Lung (tissue), 12 donors: ENCODE results near the gene JDP2. TPM values are rescaled to one million over a fixed set of nuclear protein-coding genes. Genes with fewer than 3 reads are reported as not detected.

ENCODE experiments used
- ATAC-seq: fragments of 200-7000 bp; cut with Tn5 transposase; one replicate; pipeline ENCODE4 v1.9.1; 2020; ENCODE audit warnings: moderate number of reproducible peaks; ENCODE audit not compliant: insufficient read depth, low FRiP score
- DNase-seq, 3 donors: peaks; one replicate each; pipeline ENCODE4 v3.0.0-alpha.2; 2013 to 2017
- H3K27ac ChIP-seq, 2 donors: one replicate each; pipeline ENCODE4 v1.5.1; 2013; ENCODE audit warnings: mild to moderate bottlenecking in 2 of 2, moderate library complexity in 2 of 2, control low read depth in 1 of 2, inconsistent platforms in 1 of 2, low read depth in 1 of 2, low read length in 1 of 2
- H3K27me3 ChIP-seq, 3 donors: one replicate each; pipeline ENCODE4 v1.5.1; 2013; ENCODE audit warnings: low read length in 2 of 3; ENCODE audit not compliant: control insufficient read depth in 3 of 3, insufficient read depth in 3 of 3
- H3K36me3 ChIP-seq, 4 donors: one replicate each; pipeline ENCODE4 v1.5.1; 2013; ENCODE audit warnings: low read length in 4 of 4, mild to moderate bottlenecking in 1 of 4, moderate library complexity in 1 of 4; ENCODE audit not compliant: control insufficient read depth in 4 of 4, insufficient read depth in 4 of 4
- H3K4me1 ChIP-seq, 5 donors: one replicate each; pipeline ENCODE4 v1.5.1; 2013; ENCODE audit warnings: low read length in 5 of 5, mild to moderate bottlenecking in 2 of 5, moderate library complexity in 1 of 5; ENCODE audit not compliant: control insufficient read depth in 5 of 5, insufficient read depth in 5 of 5
- H3K4me3 ChIP-seq: one replicate; pipeline ENCODE4 v1.5.1; 2013; ENCODE audit warnings: mild to moderate bottlenecking, control low read depth, moderate library complexity
- H3K9ac ChIP-seq, 2 donors: one replicate each; pipeline ENCODE4 v1.5.1; 2013; ENCODE audit warnings: low read length in 2 of 2, control low read depth in 1 of 2; ENCODE audit not compliant: insufficient read depth in 1 of 2
- H3K9me3 ChIP-seq, 4 donors: one replicate each; pipeline ENCODE4 v1.5.1; 2013; ENCODE audit warnings: low read length in 3 of 4, mild to moderate bottlenecking in 1 of 4, moderate library complexity in 1 of 4; ENCODE audit not compliant: control insufficient read depth in 4 of 4, insufficient read depth in 3 of 4
- WGBS, 2 donors: extraction: QIAGEN DNeasy Blood & Tissue Kit; methylation state at CpG; one replicate each; pipeline ENCODE4 v1.1.7; 2013; 5-methylcytosine and 5-hydroxymethylcytosine counted together
- polyA plus RNA-seq, 2 donors: library from polyadenylated mRNA; stranded (reverse); fragments of 200-250 nt; gene quantifications; one replicate each; pipeline ENCODE4 v1.2.1, GENCODE V29; 2013
- total RNA-seq, 2 donors: library from RNA; depleted of rRNA in 1 of 2; stranded (reverse); fragments of >200 nt in 1 of 2; gene quantifications; one replicate each; pipeline ENCODE4 v1.2.1, GENCODE V29; 2014 to 2021
- TF ChIP-seq, protein P1 (sequence below): IDR thresholded peaks from 2 replicates; pipeline ENCODE4 v1.5.1; 2012; ENCODE audit warnings: mild to moderate bottlenecking; ENCODE audit errors: control extremely low read depth, extremely low read depth
- donor health status: control.
- donor health status: control.
- donor health status: Bipolar disorder and iron deficiency.
- donor health status: healthy.
- donor health status: DM: yes; HTN: yes; CAD: no.

The JDP2 gene
- total and polyA plus RNA-seq, 4 donors, result 34.8 to 88.9 (median 57.7) TPM

DNA sequence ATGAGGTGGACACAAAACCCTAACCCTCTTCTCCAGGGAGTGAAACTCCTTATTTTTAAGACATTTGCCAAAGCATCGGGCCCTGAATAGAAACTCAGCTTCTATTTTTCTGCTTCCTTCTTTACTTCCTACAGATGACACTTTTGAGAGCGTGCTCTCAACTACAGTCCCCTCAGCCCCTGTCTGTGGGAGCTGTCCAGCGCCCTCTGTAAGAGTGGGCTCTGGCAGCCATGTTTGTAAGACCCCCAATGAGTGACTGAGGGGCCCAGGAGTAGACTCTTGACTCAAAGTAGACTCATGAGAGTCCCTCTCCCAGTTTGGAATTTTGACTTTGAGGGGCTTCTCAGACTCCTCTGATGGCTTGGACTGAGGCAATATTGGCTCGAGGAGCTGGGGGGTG, 68.9 kb downstream of the JDP2 start:
- H3K9me3 ChIP-seq, result peaks cover 0 to 1% (median 0%) of the 10 kb centered on the region in 4 donors
- 68 to 82% methylated on average over 4 of the region's 4 CpGs for WGBS, 2 donors
- H3K27me3 ChIP-seq, result no peaks in the 10 kb centered on the region
- no peak overlapping the region for H3K4me3 ChIP-seq
- H3K4me1 ChIP-seq, result no peaks in the 10 kb centered on the region
- ATAC-seq (no peak), DNase-seq (no peak)
- no peak overlapping the region for H3K27ac ChIP-seq
- TF ChIP-seq, protein P1, sequence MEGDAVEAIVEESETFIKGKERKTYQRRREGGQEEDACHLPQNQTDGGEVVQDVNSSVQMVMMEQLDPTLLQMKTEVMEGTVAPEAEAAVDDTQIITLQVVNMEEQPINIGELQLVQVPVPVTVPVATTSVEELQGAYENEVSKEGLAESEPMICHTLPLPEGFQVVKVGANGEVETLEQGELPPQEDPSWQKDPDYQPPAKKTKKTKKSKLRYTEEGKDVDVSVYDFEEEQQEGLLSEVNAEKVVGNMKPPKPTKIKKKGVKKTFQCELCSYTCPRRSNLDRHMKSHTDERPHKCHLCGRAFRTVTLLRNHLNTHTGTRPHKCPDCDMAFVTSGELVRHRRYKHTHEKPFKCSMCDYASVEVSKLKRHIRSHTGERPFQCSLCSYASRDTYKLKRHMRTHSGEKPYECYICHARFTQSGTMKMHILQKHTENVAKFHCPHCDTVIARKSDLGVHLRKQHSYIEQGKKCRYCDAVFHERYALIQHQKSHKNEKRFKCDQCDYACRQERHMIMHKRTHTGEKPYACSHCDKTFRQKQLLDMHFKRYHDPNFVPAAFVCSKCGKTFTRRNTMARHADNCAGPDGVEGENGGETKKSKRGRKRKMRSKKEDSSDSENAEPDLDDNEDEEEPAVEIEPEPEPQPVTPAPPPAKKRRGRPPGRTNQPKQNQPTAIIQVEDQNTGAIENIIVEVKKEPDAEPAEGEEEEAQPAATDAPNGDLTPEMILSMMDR, result no peak
- no peak overlapping the region for H3K9ac ChIP-seq
- no peaks in the 10 kb centered on the region for H3K36me3 ChIP-seq

DNA sequence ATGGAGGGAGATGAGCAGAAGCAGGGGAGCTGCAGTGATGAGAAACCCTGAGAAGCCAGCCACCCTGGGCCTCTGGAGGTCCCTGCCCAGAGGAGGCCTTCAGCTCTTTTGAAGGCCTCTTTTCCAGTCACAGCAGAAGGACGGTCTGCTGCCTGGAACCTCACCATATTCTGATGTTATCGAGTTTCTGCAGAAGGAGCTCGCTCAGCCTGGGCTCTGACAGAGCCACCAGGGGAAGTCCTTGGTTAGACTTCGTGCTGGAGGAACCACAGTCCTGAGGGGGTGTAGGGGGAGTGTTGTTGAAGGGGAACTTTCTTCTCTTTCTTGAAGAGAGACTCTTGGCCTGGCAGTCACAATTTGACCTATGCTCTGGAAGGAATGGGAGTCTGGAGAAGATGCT, 69.4 kb downstream of the JDP2 start:
- no peaks in the 10 kb centered on the region for H3K36me3 ChIP-seq
- DNase-seq (no peak), ATAC-seq (no peak)
- 34 to 67% methylated on average over 4 of the region's 4 CpGs for WGBS, 2 donors
- no peak overlapping the region for H3K4me3 ChIP-seq
- H3K27me3 ChIP-seq, result no peaks in the 10 kb centered on the region
- peaks cover 0 to 1% (median 0%) of the 10 kb centered on the region in 4 donors for H3K9me3 ChIP-seq
- H3K9ac ChIP-seq, result no peak overlapping the region
- TF ChIP-seq, protein P1, result no peak
- H3K4me1 ChIP-seq, result no peaks in the 10 kb centered on the region
- no peak overlapping the region for H3K27ac ChIP-seq

DNA sequence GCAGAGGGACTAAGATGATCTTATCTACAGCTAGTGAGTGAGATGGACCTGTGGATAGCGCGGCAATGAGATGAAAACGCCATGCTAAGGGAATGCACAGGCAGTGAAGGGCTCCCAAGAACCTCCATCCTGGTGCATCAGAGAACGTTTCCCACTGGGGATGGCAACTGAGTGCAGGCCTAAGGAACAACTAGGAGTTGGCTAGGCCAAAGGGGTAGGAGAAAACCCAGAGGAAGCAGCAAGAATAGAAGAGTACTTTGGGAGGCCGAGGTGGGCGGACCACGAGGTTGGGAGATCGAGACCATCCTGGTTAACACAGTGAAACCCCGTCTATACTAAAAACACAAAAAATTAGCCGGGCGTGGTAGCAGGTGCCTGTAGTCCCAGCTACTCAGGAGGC, 69.9 kb downstream of the JDP2 start:
- ATAC-seq, result no peak
- 92 to 95% methylated on average over 11 of the region's 11 CpGs for WGBS, 2 donors
- H3K9ac ChIP-seq, result no peak overlapping the region

More for the DNA sequence above, 69.9 kb downstream of the JDP2 start:
- H3K4me1 ChIP-seq, result no peaks in the 10 kb centered on the region
- no peaks in the 10 kb centered on the region for H3K27me3 ChIP-seq
- DNase-seq, result no peak
- peaks cover 0 to 1% (median 0%) of the 10 kb centered on the region in 4 donors for H3K9me3 ChIP-seq
- no peak overlapping the region for H3K27ac ChIP-seq
- no peak overlapping the region for H3K4me3 ChIP-seq
- H3K36me3 ChIP-seq, result no peaks in the 10 kb centered on the region
- TF ChIP-seq, protein P1, result no peak
